Measurements from ENCODE around the gene CXCR4. TPM values are rescaled to one million over a fixed set of nuclear protein-coding genes. Genes with fewer than 3 reads are reported as not detected.

CXCR4 gene
- total RNA-seq, 4 donors from 2014 or later = 3.9 to 10.0 (median 8.3) TPM

DNA sequence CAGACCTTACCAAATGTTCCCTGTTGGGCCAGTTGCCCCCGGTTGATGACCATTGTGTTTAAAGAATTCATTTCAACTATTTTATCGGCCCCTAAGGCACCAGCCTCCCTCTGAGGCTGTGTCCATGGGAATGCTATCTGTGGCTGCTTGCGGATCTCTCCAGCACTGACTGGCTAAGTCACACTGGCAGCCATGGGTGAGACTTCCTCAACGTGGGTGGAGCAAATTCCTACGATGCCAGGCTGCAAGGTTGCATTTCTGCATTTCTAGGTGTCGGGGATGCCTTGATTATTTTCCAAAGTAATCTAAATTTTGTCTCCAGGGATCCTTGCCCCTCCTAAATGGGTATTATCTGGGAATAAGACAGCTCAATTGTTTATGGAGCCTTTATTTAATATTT is 6.2 kb downstream of the CXCR4 start:
- no peak for DNase-seq (ENCODE audit: low spot score in 2 of 2)
- H3K4me3 ChIP-seq (ENCODE audit: low read depth, poor library complexity, severe bottlenecking) = no peak overlapping the region
- no peak for TF ChIP-seq POLR2A (IDR thresholded peaks at IDR 0.05)
- TF ChIP-seq, protein P1, sequence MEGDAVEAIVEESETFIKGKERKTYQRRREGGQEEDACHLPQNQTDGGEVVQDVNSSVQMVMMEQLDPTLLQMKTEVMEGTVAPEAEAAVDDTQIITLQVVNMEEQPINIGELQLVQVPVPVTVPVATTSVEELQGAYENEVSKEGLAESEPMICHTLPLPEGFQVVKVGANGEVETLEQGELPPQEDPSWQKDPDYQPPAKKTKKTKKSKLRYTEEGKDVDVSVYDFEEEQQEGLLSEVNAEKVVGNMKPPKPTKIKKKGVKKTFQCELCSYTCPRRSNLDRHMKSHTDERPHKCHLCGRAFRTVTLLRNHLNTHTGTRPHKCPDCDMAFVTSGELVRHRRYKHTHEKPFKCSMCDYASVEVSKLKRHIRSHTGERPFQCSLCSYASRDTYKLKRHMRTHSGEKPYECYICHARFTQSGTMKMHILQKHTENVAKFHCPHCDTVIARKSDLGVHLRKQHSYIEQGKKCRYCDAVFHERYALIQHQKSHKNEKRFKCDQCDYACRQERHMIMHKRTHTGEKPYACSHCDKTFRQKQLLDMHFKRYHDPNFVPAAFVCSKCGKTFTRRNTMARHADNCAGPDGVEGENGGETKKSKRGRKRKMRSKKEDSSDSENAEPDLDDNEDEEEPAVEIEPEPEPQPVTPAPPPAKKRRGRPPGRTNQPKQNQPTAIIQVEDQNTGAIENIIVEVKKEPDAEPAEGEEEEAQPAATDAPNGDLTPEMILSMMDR (IDR thresholded peaks at IDR 0.05) = no peak
- intact Hi-C loops (cut with DNase I; ENCODE audit: low total_unique reads) = no loop called here
- WGBS, 2 donors = 68 to 69% methylated on average over 6 of the region's 6 CpGs

DNA sequence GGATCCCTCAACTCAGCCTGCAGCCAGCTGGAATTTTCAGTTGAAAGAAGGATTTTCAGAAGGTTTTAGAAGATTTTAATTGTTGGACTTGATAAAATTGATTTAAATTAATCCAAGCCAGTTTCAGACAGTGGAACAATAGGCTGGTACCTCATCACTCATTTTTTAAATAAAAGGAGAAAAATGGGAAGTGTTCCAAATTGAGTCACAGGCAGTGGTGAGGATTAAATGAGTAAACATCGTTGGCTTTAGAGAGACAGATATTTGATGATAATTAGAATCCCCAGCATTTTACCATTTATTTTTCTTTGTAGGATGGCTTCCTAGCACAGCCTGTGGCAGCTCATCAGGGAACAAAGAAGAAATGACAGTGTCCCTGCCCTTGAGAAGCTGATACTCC is 7.4 kb downstream of the CXCR4 start:
- no peak for DNase-seq (ENCODE audit: low spot score in 2 of 2)
- TF ChIP-seq, protein P1 (IDR thresholded peaks at IDR 0.05) = no peak
- no peak for TF ChIP-seq POLR2A (IDR thresholded peaks at IDR 0.05)
- intact Hi-C loops (cut with DNase I; ENCODE audit: low total_unique reads) = no loop called here
- H3K4me3 ChIP-seq (ENCODE audit: low read depth, poor library complexity, severe bottlenecking) = no peak overlapping the region
- WGBS, 2 donors = 16 to 20% methylated on average over 1 of the region's 1 CpG

DNA sequence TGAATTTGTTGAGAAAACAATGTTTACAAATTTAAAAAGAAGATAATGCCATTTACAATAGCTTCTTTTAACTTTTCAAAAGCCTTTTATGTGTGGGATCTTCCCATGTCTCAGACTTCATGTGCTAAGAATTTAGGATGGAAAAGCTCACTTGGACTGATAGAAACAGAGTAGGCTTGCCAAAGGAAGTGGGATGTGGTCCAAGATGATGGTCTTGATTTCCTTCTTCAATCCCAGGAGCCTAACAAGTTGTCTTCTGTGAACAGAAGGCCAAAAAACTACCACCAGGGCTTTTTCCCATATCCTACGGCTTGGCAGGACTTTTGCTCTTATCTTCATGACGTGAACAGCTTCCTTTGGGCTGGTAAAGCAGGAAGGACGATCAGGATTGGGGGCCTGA is 9.5 kb downstream of the CXCR4 start:
- TF ChIP-seq POLR2A (IDR thresholded peaks at IDR 0.05) = no peak
- TF ChIP-seq, protein P1 (IDR thresholded peaks at IDR 0.05) = no peak
- DNase-seq (ENCODE audit: low spot score in 2 of 2) = no peak
- H3K4me3 ChIP-seq (ENCODE audit: low read depth, poor library complexity, severe bottlenecking) = no peak overlapping the region
- 49 to 58% methylated on average over 3 of the region's 3 CpGs for WGBS, 2 donors
- intact Hi-C loops (cut with DNase I; ENCODE audit: low total_unique reads) = no loop called here

DNA sequence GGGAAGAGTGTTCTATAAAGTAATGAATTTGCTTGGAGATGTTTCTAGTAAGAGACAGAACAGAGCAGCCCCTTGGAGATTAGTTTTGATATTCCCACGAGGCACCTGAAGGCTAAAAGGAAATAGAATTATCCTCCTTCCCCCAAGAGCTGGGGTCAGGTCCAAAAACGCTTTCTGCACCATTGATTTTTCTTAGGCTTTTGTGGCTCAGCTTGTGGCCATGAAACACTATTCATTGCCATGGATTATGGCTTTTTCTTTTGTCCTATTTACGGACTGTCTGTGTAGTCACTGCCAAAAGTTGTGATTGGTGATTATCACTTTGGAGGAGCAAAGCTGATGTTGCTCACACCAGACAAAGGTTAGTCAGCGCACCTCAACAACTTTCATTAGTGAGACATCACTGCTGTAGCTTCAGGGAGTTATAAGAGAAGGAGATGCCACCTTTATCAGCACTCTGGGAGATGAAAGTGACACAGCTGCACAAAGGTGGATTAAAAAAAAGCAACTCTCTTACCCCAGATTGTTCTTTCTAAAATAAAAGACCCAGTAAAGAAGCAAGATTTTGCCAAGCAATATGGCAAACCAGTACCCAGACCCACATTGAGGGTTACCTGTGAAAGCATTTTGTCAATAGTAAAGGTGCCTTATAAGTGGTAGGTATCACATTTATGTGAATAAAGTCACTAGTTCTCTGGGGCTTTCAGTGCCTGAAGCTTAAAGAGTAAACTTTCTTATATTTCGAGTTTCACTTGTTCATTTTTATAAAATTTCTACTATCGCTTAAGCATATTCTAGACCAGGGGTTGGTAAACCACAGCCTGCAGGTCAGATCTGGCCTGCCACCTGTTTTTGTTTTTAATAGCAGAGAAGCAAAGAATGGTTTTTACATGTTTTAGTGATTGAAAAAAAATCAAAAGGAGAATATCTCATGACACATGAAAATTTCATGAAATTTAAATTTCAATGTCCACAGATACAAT is 10.6 kb downstream of the CXCR4 start:
- WGBS, 2 donors = 82 to 84% methylated on average over 6 of the region's 6 CpGs
- TF ChIP-seq, protein P1 (IDR thresholded peaks at IDR 0.05) = no peak
- no peak for TF ChIP-seq POLR2A (IDR thresholded peaks at IDR 0.05)
- no peak overlapping the region for H3K4me3 ChIP-seq (ENCODE audit: low read depth, poor library complexity, severe bottlenecking)
- DNase-seq (ENCODE audit: low spot score in 2 of 2) = no peak
- intact Hi-C loops (cut with DNase I; ENCODE audit: low total_unique reads) = no loop called here

DNA sequence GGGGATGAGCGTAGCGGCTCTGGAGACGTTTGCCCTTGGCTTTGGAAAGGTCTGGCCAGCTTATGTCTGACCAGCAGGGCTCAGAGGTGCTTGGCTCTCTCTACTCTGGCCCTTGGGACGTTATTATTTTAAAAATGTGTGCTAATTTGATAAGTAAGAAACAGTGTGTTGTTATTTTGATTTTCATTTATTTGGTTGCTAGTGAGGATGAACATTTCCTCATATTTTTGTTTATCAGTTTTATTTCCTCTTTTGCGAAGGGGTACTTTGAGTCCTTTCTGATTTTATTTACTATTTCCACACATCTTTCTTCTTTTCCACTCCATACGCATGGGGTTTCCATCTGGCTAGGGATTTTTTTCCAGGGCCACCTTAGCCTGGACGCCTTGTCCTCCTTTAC is 11.4 kb downstream of the CXCR4 start:
- DNase-seq (ENCODE audit: low spot score in 2 of 2) = no peak
- 73 to 87% methylated on average over 7 of the region's 7 CpGs for WGBS, 2 donors
- no peak overlapping the region for H3K4me3 ChIP-seq (ENCODE audit: low read depth, poor library complexity, severe bottlenecking)
- intact Hi-C loops (cut with DNase I; ENCODE audit: low total_unique reads) = no loop called here
- TF ChIP-seq, protein P1 (IDR thresholded peaks at IDR 0.05) = no peak
- no peak for TF ChIP-seq POLR2A (IDR thresholded peaks at IDR 0.05)
